ENCODE results near the gene PRRT1B. TPM values are rescaled to one million over a fixed set of nuclear protein-coding genes. Genes with fewer than 3 reads are reported as not detected.
"Not testable (repeated sequence)": the region's sequence is repeated elsewhere in the genome, so short reads cannot be mapped to it uniquely, and the experiment has no call there.

Gene PRRT1B
- total RNA-seq = not detected

DNA sequence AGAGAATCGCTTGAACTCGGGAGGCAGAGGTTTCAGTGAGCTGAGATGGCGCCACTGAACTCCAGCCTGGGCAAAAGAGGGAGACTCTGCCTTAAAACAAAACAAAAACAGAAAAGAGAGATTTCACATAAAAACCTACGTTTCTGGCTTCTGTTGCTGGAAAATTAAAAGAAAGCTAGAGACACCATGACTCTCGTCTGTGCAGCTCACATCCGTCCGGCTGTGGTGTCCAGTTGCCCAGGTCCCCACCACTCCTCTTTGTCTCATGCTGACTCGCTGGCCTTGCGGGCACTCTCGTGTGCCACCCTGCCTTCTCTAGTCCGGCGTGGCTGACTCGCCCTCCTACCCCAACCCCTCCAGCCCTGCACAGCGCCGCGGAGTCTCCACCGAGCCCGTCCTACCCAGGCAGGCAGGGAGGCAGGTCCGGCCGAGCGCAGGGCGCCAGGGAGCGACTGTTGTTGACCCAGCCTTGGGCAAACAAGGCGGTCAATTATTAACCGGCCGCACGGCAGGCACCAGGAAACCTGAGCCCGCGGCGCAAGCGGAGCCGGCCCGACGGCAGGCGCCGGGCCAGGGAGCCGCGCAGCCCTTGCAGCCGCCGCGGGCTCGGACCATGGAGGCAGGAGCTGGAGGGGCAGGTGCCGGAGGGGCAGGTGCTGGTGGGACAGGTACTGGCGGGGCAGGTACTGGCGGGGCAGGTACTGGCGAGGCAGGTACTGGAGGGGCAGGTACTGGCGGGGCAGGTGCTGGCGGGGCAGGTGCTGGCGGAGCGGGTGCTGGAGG is at the start of gene PRRT1B:
TSS of gene PRRT1B (plus strand) at position 521 of the 783 bp plus-strand sequence. CDS start at position 614, 93 bp downstream.
- intact Hi-C loops (cut with DNase I) = no loop called here
- ATAC-seq = no peak
- DNase-seq (ENCODE audit: low spot score) = no peak

DNA sequence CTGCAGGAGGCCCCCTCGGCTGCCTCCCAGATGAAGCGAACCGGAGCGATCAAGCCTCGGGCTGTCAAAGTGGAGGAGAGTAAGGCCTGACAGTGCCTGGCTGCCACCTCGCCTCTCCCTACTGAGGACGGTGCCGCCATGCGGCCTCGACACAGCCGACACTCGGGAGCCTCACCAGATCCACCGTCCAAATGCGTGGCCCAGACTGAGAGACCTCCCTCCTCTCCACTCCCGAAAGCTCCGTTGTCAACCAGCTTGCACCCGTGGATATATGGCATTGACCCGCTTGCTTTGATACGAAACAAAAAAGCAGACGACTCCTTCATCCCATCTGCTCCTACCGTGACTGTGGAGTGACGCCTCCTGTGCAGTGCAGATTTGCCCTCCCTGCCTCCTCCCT is 49.5 kb upstream of the PRRT1B start:
- intact Hi-C loops (cut with DNase I) = loop anchor here (5.0 kb wide), 1 partner anchor 1178 kb away; no protein-coding TSS in a partner anchor
- ATAC-seq (no peak), DNase-seq (ENCODE audit: low spot score) (no peak)

DNA sequence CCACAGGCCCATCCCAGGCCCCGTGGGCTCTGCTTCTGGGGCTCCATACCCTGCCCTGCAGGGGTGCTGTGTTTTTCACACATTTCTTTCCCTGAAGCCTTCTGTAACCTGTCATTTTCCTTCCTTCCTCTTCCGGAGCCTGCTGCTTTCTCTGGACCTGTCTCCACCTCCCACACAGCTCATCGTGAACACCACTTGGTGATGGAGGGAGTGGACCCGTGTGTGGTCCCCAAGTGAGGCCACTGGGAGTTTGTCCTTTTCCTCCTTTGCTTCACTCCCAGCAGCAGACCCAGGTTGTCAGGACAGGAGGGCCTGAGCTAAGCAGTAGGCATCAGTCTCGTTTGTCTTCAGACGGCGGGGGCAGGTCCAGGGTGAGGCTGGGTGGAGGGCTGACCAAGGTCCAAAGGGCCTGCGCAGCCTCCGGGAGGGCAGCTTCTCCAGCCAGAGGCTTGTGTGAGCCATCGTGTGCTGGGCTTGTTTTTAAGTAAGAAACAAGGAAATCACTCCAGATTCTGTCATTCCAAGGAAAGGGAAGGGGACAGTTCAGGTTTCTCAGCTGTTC is 48.4 kb upstream of the PRRT1B start:
- intact Hi-C loops (cut with DNase I) = loop anchor here (5.0 kb wide), 1 partner anchor 1180 kb away; no protein-coding TSS in a partner anchor
- DNase-seq (ENCODE audit: low spot score) (no peak), ATAC-seq (no peak)

DNA sequence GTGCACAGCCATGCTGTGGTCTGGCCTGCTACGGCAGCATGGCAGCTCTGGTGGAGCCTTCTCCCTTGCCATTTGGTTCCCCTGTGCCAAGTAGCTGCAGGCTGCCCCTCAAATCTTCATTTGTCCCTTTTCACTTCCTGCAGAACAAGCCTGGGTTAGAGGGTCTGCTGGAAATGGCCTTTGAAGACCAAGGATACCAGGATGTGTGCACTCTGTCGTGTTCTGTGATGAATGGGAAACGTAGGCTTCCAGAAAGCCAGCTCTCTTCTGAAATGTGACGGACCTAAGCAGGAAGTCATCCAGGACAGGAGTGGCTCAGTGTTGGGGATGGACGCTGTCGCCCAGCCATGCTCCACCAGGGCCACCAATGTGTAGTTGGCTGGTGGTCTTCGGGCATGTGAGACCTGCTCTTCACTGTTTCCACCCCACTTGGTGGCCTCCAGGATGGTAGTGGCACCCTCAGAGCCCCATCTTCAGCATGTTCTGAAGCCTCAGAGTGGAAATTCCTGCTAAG is 46.0 kb upstream of the PRRT1B start:
- intact Hi-C loops (cut with DNase I) = loop anchor here (5.0 kb wide), 1 partner anchor 1182 kb away; no protein-coding TSS in a partner anchor
- DNase-seq (ENCODE audit: low spot score) (no peak), ATAC-seq (no peak)

DNA sequence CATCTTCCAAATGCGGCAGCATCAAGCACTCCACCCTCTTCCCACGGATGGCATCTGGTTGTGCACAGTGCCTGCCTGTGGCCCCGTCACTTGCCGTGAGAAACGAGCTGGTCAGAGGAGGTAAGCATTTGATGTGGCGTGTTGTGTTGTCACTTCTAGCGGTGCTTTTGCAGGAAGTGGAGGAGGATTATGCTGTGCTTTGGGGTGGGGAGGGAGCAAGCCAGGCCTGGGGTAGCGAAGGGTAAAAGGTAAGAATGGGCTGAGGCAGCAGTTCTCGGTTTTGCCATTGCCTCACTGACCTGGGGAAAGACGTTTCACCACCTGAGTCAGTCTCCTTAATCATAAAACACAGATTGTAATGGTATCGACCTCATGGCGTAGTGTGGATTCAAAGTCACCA is 44.9 kb upstream of the PRRT1B start:
- DNase-seq (ENCODE audit: low spot score) (no peak), ATAC-seq (no peak)
- intact Hi-C loops (cut with DNase I) = loop anchor here (5.0 kb wide), 1 partner anchor 148 kb away; no protein-coding TSS in a partner anchor

GRCh38 chr9:131500939-131501541 is 44.3 kb upstream of the PRRT1B start:
- DNase-seq (ENCODE audit: low spot score) (no peak), ATAC-seq (no peak)
- intact Hi-C loops (cut with DNase I) = loop anchor here (5.0 kb wide), 1 partner anchor 149 kb away; no protein-coding TSS in a partner anchor

DNA sequence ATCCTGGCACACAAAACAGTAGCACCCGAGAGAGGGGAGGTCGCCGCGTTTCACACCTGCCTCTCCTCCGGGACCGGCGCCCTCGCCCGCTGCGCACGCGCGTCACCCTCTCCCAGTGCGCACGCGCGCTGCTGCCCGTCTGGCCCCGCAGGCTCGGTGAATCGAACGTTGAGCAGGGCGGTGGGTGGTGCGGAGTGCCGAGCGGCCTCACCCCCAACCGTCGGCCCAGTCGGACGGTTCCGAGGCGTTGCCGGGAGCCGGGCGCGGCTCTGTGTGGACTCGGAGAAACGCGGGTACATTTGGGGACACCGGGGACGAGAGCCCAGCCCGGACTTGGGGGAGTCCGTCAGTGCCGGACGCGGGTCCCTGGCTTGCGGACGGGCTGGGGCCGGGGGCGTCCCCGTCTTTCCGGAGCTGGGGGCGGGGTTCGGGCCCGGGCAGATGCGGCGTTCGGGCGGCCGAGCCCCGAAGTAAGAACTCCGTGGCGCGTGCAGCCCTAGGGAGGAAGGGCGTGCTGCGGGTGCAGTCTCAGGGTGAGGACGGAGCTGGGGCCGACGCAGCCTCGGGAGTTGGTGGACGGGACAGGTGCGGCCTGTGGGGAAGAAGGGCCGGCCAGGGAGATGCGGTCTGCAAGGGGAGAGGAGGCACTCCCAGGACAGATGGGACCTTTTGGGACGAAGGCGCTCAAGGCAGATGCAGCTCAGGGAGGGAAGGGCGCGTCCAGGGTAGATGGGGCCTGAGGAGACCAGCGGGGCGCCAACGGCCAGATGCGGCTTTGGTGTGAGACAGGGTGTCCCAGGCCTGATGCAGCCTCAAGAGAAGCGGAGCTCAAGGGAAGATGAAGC is 42.3 kb upstream of the PRRT1B start, which contains the start of gene POMT1:
TSS of gene POMT1 (plus strand) at position 138 of the 845 bp plus-strand sequence. CDS start 1,301 bp downstream, outside the sequence.
- intact Hi-C loops (cut with DNase I) = loop anchor here (5.0 kb wide), 1 partner anchor 151 kb away; no protein-coding TSS in a partner anchor
- peak; percentile 97 for ATAC-seq

GRCh38 chr9:131503626-131504465 is 41.5 kb upstream of the PRRT1B start:
- intact Hi-C loops (cut with DNase I) = loop anchor here (5.0 kb wide), 1 partner anchor 152 kb away; no protein-coding TSS in a partner anchor
- DNase-seq (ENCODE audit: low spot score) (no peak), ATAC-seq (no peak)

More for the DNA sequence above, 42.3 kb upstream of the PRRT1B start, which contains the start of gene POMT1:
- DNase-seq (ENCODE audit: low spot score) = peak; percentile 89

DNA sequence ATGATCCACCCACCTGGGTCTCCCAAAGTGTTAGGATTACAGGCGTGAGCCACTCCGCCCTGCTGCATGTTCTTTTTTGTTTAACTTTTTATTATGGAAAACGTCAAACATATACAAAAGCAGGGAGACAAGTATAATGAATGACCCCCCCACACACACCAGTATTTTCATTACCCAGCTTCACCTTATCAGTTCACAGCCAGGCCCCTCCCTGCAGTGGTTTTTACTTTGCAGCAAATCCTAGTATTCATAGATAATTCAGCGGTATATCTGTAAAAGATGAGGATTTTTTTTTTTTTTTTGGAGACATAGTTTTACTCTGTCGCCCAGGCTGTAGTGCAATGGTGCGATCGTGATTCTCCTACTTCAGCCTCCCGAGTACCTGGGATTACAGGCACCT is 40.3 kb upstream of the PRRT1B start:
- intact Hi-C loops (cut with DNase I) = no loop called here
- no peak for ATAC-seq

DNA sequence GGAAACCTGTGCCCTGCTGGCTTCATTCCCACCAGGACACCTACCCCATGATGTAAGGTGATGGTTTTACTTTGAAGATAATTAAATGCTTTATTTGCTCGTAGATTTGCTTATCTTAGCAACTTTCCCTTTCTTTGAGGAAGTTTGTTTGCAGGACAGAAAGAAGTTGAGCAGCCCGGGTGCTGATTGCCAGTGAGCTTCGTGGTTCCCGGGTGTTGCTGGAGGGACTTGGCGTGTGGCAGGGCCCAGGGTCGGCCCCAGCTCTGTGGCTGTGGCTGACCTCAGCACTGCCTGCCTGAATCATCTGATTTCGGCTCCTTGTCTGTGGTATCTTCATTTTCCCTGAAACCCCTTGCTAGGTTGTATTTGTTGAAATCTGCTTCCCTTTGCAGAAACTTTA is 33.9 kb upstream of the PRRT1B start:
- DNase-seq (ENCODE audit: low spot score) (no peak), ATAC-seq (no peak)
- intact Hi-C loops (cut with DNase I) = no loop called here

More for the DNA sequence above, 40.3 kb upstream of the PRRT1B start:
- no peak for DNase-seq (ENCODE audit: low spot score)

GRCh38 chr9:131511880-131512279 is 33.4 kb upstream of the PRRT1B start:
- ATAC-seq = no peak
- intact Hi-C loops (cut with DNase I) = no loop called here
- no peak for DNase-seq (ENCODE audit: low spot score)

DNA sequence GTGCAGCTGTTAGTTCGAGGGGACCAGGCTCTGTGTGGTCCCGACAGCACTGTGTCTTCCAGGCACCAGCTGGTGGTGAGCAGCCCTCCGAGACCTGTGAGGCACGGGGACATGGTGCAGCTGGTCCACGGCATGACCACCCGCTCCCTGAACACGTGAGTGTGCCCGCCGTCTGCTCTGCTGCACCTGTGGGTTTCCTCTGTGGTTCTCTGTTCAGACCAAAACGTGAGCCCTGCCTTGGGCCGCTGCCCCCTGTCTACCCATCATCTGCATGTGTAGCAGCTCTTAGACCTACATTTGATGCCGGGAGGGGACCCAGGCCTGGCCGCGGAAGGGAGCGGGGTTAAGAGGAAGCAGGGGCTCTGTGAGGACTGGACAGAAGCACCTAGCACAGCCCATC is 32.1 kb upstream of the PRRT1B start:
- DNase-seq (ENCODE audit: low spot score) (no peak), ATAC-seq (no peak)
- intact Hi-C loops (cut with DNase I) = no loop called here

GRCh38 chr9:131515559-131516031 is 29.7 kb upstream of the PRRT1B start:
- ATAC-seq; intact Hi-C loops (cut with DNase I); DNase-seq (ENCODE audit: low spot score): not testable (repeated sequence)

DNA sequence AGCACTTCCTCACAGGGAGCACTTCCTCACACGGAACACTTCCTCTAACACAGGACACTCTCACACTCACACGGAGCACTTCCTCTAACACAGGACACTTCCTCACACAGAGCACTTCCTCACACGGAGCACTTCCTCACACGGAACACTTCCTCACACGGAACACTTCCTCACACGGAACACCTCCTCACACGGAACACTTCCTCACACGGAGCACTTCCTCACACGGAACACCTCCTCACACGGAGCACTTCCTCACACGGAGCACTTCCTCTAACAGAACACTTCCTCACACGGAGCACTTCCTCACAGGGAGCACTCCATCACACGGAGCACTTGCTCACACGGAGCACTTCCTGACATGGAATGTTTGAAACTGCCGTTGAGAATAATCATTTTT is 29.2 kb upstream of the PRRT1B start:
- intact Hi-C loops (cut with DNase I) = no loop called here
- no peak for DNase-seq (ENCODE audit: low spot score)
- no peak for ATAC-seq

DNA sequence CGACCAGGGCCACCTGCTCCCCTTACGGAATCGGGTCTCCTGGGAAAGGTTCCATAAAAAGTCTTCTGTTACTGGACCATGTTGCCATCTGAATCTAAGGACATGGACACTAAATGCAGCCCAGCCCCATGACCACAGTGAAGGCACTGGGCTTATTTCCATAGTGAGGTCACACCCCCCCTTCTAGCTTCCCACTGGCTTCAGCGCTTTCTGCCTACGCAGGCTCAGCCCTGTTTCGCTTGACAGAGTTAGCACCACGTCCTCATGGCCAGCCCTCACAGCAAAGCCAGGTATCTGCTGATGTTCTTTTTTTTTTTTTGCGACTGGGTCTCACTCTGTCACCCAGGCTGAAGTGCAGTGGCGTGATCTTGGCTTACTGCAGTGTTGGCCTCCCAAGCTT is 28.4 kb upstream of the PRRT1B start:
- intact Hi-C loops (cut with DNase I) = no loop called here
- ATAC-seq (no peak), DNase-seq (ENCODE audit: low spot score) (no peak)

- intact Hi-C loops (cut with DNase I) = no loop called here
- DNase-seq (ENCODE audit: low spot score) = no peak
- ATAC-seq = no peak
These were observed 27.5 kb upstream of the PRRT1B start for GRCh38 chr9:131517761-131518190.

DNA sequence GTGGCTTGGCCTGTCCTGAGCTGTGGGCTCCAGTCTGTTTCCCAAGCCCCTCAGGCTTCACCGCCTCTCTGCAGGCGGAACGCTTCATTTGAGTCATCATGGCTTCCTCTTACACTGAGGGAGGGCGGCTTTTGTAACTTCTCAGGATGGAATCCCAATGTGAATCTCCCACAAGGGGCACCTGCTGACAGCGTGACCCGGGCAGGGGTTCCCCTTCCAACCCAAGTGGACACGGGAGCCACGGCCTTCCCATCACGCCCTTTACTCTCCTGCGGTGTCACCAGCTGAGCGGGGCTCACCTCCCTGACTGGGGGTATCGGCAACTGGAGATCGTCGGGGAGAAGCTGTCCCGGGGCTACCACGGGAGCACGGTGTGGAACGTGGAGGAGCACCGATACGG is 26.8 kb upstream of the PRRT1B start:
- ATAC-seq = no peak
- no peak for DNase-seq (ENCODE audit: low spot score)
- intact Hi-C loops (cut with DNase I) = no loop called here
